ENCODE data around the gene WAC. TPM values are rescaled to one million over a fixed set of nuclear protein-coding genes. Genes with fewer than 3 reads are reported as not detected.

WAC gene
- total RNA-seq, 1 donor from 2014 or later = 97.7 TPM

- Mint-ChIP-seq H3K27me3 (ENCODE audit: low read depth) (no peaks in the 10 kb centered on the region), H3K4me3 (ENCODE audit: unreplicated experiment) (no peak overlapping the region), H3K36me3 (ENCODE audit: low read depth) (peaks cover 9% of the 10 kb centered on the region), H3K9me3 (ENCODE audit: low read depth) (no peaks in the 10 kb centered on the region), H3K27ac (ENCODE audit: unreplicated experiment) (no peak overlapping the region), H3K4me1 (ENCODE audit: low read depth) (peaks cover 66% of the 10 kb centered on the region)
- TF ChIP-seq CTCF (IDR thresholded peaks at IDR 0.05) = no peak
- no peak for DNase-seq (ENCODE audit: low spot score)
Measured at GRCh38 chr10:28578454-28578853, 45.5 kb downstream of the WAC start.

- Mint-ChIP-seq H3K27ac (ENCODE audit: unreplicated experiment) (no peak overlapping the region), H3K9me3 (ENCODE audit: low read depth) (no peaks in the 10 kb centered on the region), H3K36me3 (ENCODE audit: low read depth) (peaks cover 12% of the 10 kb centered on the region), H3K4me3 (ENCODE audit: unreplicated experiment) (no peak overlapping the region), H3K27me3 (ENCODE audit: low read depth) (no peaks in the 10 kb centered on the region), H3K4me1 (ENCODE audit: low read depth) (peaks cover 58% of the 10 kb centered on the region)
- DNase-seq (ENCODE audit: low spot score) = no peak
- TF ChIP-seq CTCF (IDR thresholded peaks at IDR 0.05) = no peak
Measured at GRCh38 chr10:28580825-28581224, 47.9 kb downstream of the WAC start.

GRCh38 chr10:28581916-28582315 is 49.0 kb downstream of the WAC start:
- Mint-ChIP-seq H3K27ac (ENCODE audit: unreplicated experiment) (no peak overlapping the region), H3K36me3 (ENCODE audit: low read depth) (peaks cover 15% of the 10 kb centered on the region), H3K9me3 (ENCODE audit: low read depth) (no peaks in the 10 kb centered on the region), H3K4me3 (ENCODE audit: unreplicated experiment) (no peak overlapping the region), H3K27me3 (ENCODE audit: low read depth) (no peaks in the 10 kb centered on the region), H3K4me1 (ENCODE audit: low read depth) (peaks cover 60% of the 10 kb centered on the region)
- no peak for DNase-seq (ENCODE audit: low spot score)
- TF ChIP-seq CTCF (IDR thresholded peaks at IDR 0.05) = no peak

GRCh38 chr10:28585076-28585475 is 52.2 kb downstream of the WAC start:
- peaks cover 55% of the 10 kb centered on the region for H3K4me1 Mint-ChIP-seq (ENCODE audit: low read depth)
- TF ChIP-seq CTCF (IDR thresholded peaks at IDR 0.05) = no peak
- H3K27ac Mint-ChIP-seq (ENCODE audit: unreplicated experiment) = no peak overlapping the region
- no peak overlapping the region for H3K4me3 Mint-ChIP-seq (ENCODE audit: unreplicated experiment)
- H3K27me3 Mint-ChIP-seq (ENCODE audit: low read depth) = no peaks in the 10 kb centered on the region
- H3K9me3 Mint-ChIP-seq (ENCODE audit: low read depth) = no peaks in the 10 kb centered on the region
- H3K36me3 Mint-ChIP-seq (ENCODE audit: low read depth) = peaks cover 17% of the 10 kb centered on the region
- no peak for DNase-seq (ENCODE audit: low spot score)

- Mint-ChIP-seq H3K36me3 (ENCODE audit: low read depth) (peaks cover 20% of the 10 kb centered on the region), H3K9me3 (ENCODE audit: low read depth) (no peaks in the 10 kb centered on the region), H3K27ac (ENCODE audit: unreplicated experiment) (no peak overlapping the region), H3K4me3 (ENCODE audit: unreplicated experiment) (no peak overlapping the region), H3K4me1 (ENCODE audit: low read depth) (peaks cover 48% of the 10 kb centered on the region), H3K27me3 (ENCODE audit: low read depth) (no peaks in the 10 kb centered on the region)
- TF ChIP-seq CTCF (IDR thresholded peaks at IDR 0.05) = no peak
- no peak for DNase-seq (ENCODE audit: low spot score)
Measured at GRCh38 chr10:28586176-28586575, 53.3 kb downstream of the WAC start.

Data from chondrocyte (in vitro differentiated cells).